ENCODE results near the gene FAM151A.

FAM151A gene

GRCh38 chr1:54601730-54602129 is 21.6 kb downstream of the FAM151A start:
- no peaks in the 10 kb centered on the region for H3K36me3 Mint-ChIP-seq (ENCODE audit: low read depth)
- H3K9me3 Mint-ChIP-seq: no peaks in the 10 kb centered on the region
- no peaks in the 10 kb centered on the region for H3K27me3 Mint-ChIP-seq
- peaks cover 13% of the 10 kb centered on the region for H3K4me1 Mint-ChIP-seq
- DNase-seq: no peak
- no peak for ATAC-seq
- no peak overlapping the region for H3K4me3 Mint-ChIP-seq
- H3K27ac Mint-ChIP-seq: no peak overlapping the region

GRCh38 chr1:54600947-54601721 is 22.2 kb downstream of the FAM151A start:
- ATAC-seq (no peak), DNase-seq (no peak)
- H3K36me3 Mint-ChIP-seq (ENCODE audit: low read depth): no peaks in the 10 kb centered on the region
- H3K9me3 Mint-ChIP-seq: no peaks in the 10 kb centered on the region
- H3K27ac Mint-ChIP-seq: no peak overlapping the region
- no peaks in the 10 kb centered on the region for H3K27me3 Mint-ChIP-seq
- peaks cover 13% of the 10 kb centered on the region for H3K4me1 Mint-ChIP-seq
- H3K4me3 Mint-ChIP-seq: no peak overlapping the region

GRCh38 chr1:54599211-54599823 is 24.0 kb downstream of the FAM151A start:
- peaks cover 2% of the 10 kb centered on the region for H3K4me1 Mint-ChIP-seq
- H3K9me3 Mint-ChIP-seq: no peaks in the 10 kb centered on the region
- no peaks in the 10 kb centered on the region for H3K27me3 Mint-ChIP-seq
- no peak overlapping the region for H3K27ac Mint-ChIP-seq
- no peak overlapping the region for H3K4me3 Mint-ChIP-seq
- DNase-seq (no peak), ATAC-seq (no peak)
- no peaks in the 10 kb centered on the region for H3K36me3 Mint-ChIP-seq (ENCODE audit: low read depth)

GRCh38 chr1:54597455-54598030 is 25.8 kb downstream of the FAM151A start:
- DNase-seq: no peak
- Mint-ChIP-seq H3K4me3 (no peak overlapping the region), H3K36me3 (ENCODE audit: low read depth) (no peaks in the 10 kb centered on the region), H3K9me3 (no peaks in the 10 kb centered on the region), H3K27ac (no peak overlapping the region), H3K4me1 (no peaks in the 10 kb centered on the region), H3K27me3 (no peaks in the 10 kb centered on the region)
- no peak for ATAC-seq

- no peaks in the 10 kb centered on the region for H3K27me3 Mint-ChIP-seq
- H3K4me1 Mint-ChIP-seq: no peaks in the 10 kb centered on the region
- H3K27ac Mint-ChIP-seq: no peak overlapping the region
- H3K36me3 Mint-ChIP-seq (ENCODE audit: low read depth): no peaks in the 10 kb centered on the region
- no peak overlapping the region for H3K4me3 Mint-ChIP-seq
- DNase-seq (no peak), ATAC-seq (no peak)
- no peaks in the 10 kb centered on the region for H3K9me3 Mint-ChIP-seq
Measured at GRCh38 chr1:54596756-54597155, 26.6 kb downstream of the FAM151A start.

GRCh38 chr1:54595956-54596498 is 27.3 kb downstream of the FAM151A start:
- Mint-ChIP-seq H3K36me3 (ENCODE audit: low read depth) (no peaks in the 10 kb centered on the region), H3K27ac (no peak overlapping the region), H3K4me1 (no peaks in the 10 kb centered on the region), H3K4me3 (no peak overlapping the region), H3K27me3 (no peaks in the 10 kb centered on the region), H3K9me3 (no peaks in the 10 kb centered on the region)
- ATAC-seq: no peak
- no peak for DNase-seq

GRCh38 chr1:54594463-54594862 is 28.9 kb downstream of the FAM151A start:
- no peaks in the 10 kb centered on the region for H3K4me1 Mint-ChIP-seq
- no peak overlapping the region for H3K4me3 Mint-ChIP-seq
- DNase-seq: no peak
- H3K9me3 Mint-ChIP-seq: no peaks in the 10 kb centered on the region
- no peaks in the 10 kb centered on the region for H3K27me3 Mint-ChIP-seq
- ATAC-seq: no peak
- no peak overlapping the region for H3K27ac Mint-ChIP-seq
- no peaks in the 10 kb centered on the region for H3K36me3 Mint-ChIP-seq (ENCODE audit: low read depth)

- ATAC-seq: no peak
- DNase-seq: no peak
- Mint-ChIP-seq H3K27ac (no peak overlapping the region), H3K36me3 (ENCODE audit: low read depth) (no peaks in the 10 kb centered on the region), H3K9me3 (no peaks in the 10 kb centered on the region), H3K4me1 (peaks cover under 1% of the 10 kb centered on the region), H3K27me3 (no peaks in the 10 kb centered on the region), H3K4me3 (no peak overlapping the region)
Measured at GRCh38 chr1:54593571-54594160, 29.7 kb downstream of the FAM151A start.

- ATAC-seq (no peak), DNase-seq (no peak)
- no peak overlapping the region for H3K4me3 Mint-ChIP-seq
- no peak overlapping the region for H3K27ac Mint-ChIP-seq
- no peaks in the 10 kb centered on the region for H3K27me3 Mint-ChIP-seq
- H3K4me1 Mint-ChIP-seq: peaks cover 3% of the 10 kb centered on the region
- H3K9me3 Mint-ChIP-seq: no peaks in the 10 kb centered on the region
- no peaks in the 10 kb centered on the region for H3K36me3 Mint-ChIP-seq (ENCODE audit: low read depth)
Measured at GRCh38 chr1:54591127-54591756, 32.1 kb downstream of the FAM151A start.

GRCh38 chr1:54588377-54588776 is 34.9 kb downstream of the FAM151A start:
- H3K4me3 Mint-ChIP-seq: no peak overlapping the region
- H3K27me3 Mint-ChIP-seq: no peaks in the 10 kb centered on the region
- peaks cover 3% of the 10 kb centered on the region for H3K4me1 Mint-ChIP-seq
- H3K36me3 Mint-ChIP-seq (ENCODE audit: low read depth): no peaks in the 10 kb centered on the region
- no peaks in the 10 kb centered on the region for H3K9me3 Mint-ChIP-seq
- no peak overlapping the region for H3K27ac Mint-ChIP-seq
- ATAC-seq (no peak), DNase-seq (no peak)

- Mint-ChIP-seq H3K27ac (no peak overlapping the region), H3K4me1 (peaks cover 3% of the 10 kb centered on the region), H3K4me3 (no peak overlapping the region), H3K27me3 (no peaks in the 10 kb centered on the region), H3K36me3 (ENCODE audit: low read depth) (no peaks in the 10 kb centered on the region), H3K9me3 (no peaks in the 10 kb centered on the region)
- ATAC-seq (no peak), DNase-seq (no peak)
Measured at GRCh38 chr1:54585181-54586066, 37.9 kb downstream of the FAM151A start.

GRCh38 chr1:54584575-54584974 is 38.8 kb downstream of the FAM151A start:
- no peak for DNase-seq
- ATAC-seq: no peak
- H3K36me3 Mint-ChIP-seq (ENCODE audit: low read depth): no peaks in the 10 kb centered on the region
- H3K4me1 Mint-ChIP-seq: peaks cover 3% of the 10 kb centered on the region
- H3K4me3 Mint-ChIP-seq: no peak overlapping the region
- no peaks in the 10 kb centered on the region for H3K9me3 Mint-ChIP-seq
- H3K27ac Mint-ChIP-seq: no peak overlapping the region
- no peaks in the 10 kb centered on the region for H3K27me3 Mint-ChIP-seq

GRCh38 chr1:54583871-54584270 is 39.5 kb downstream of the FAM151A start:
- Mint-ChIP-seq H3K4me3 (no peak overlapping the region), H3K9me3 (no peaks in the 10 kb centered on the region), H3K27me3 (no peaks in the 10 kb centered on the region), H3K36me3 (ENCODE audit: low read depth) (no peaks in the 10 kb centered on the region), H3K4me1 (peaks cover 3% of the 10 kb centered on the region), H3K27ac (no peak overlapping the region)
- DNase-seq: no peak
- no peak for ATAC-seq

GRCh38 chr1:54583307-54583686 is 40.0 kb downstream of the FAM151A start:
- H3K4me1 Mint-ChIP-seq: no peaks in the 10 kb centered on the region
- H3K36me3 Mint-ChIP-seq (ENCODE audit: low read depth): no peaks in the 10 kb centered on the region
- no peaks in the 10 kb centered on the region for H3K27me3 Mint-ChIP-seq
- no peak overlapping the region for H3K27ac Mint-ChIP-seq
- no peaks in the 10 kb centered on the region for H3K9me3 Mint-ChIP-seq
- DNase-seq: no peak
- ATAC-seq: no peak
- no peak overlapping the region for H3K4me3 Mint-ChIP-seq
